Jurkat, Clone E6-1 (cell line): ENCODE data around the gene SLC40A1.

Source experiments
- DNase-seq: peaks from one replicate; pipeline ENCODE4 v3.0.0-alpha.2; 2011; ENCODE audit warnings: low read depth, low spot score
- H3K4me3 ChIP-seq: 2 replicates; pipeline ENCODE4 v1.5.1; 2011; ENCODE audit warnings: mild to moderate bottlenecking, low read length, control low read depth, moderate library complexity

The SLC40A1 gene

GRCh38 chr2:189548666-189549448 is 31.7 kb downstream of the SLC40A1 start:
- DNase-seq, result no peak
- no peak overlapping the region for H3K4me3 ChIP-seq

- no peak for DNase-seq
Observed at GRCh38 chr2:189545418-189545817, 35.2 kb downstream of the SLC40A1 start.

GRCh38 chr2:189544318-189545042 is 36.1 kb downstream of the SLC40A1 start:
- no peak overlapping the region for H3K4me3 ChIP-seq
- DNase-seq, result no peak

More at GRCh38 chr2:189545418-189545817, 35.2 kb downstream of the SLC40A1 start:
- H3K4me3 ChIP-seq, result no peak overlapping the region

DNA sequence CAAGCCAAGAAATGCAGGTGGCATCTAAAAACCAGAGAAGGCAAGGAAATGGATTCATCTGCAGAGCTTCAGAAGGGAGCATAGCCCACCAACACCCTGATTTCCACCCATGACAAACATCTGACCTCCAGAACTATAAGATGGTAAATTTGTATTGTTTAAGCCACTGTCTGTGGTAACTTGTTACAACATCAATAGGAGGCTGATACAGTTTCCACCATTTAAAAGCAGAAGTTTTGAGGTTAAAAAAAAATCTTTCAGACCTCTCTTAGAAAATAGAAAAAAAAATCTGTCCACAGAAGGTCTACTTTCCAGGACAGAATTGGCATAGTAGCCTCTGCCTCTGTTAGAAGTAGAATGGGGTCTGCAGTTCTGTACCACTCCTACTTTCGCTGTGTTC is 37.2 kb downstream of the SLC40A1 start:
- no peak overlapping the region for H3K4me3 ChIP-seq
- DNase-seq, result no peak

DNA sequence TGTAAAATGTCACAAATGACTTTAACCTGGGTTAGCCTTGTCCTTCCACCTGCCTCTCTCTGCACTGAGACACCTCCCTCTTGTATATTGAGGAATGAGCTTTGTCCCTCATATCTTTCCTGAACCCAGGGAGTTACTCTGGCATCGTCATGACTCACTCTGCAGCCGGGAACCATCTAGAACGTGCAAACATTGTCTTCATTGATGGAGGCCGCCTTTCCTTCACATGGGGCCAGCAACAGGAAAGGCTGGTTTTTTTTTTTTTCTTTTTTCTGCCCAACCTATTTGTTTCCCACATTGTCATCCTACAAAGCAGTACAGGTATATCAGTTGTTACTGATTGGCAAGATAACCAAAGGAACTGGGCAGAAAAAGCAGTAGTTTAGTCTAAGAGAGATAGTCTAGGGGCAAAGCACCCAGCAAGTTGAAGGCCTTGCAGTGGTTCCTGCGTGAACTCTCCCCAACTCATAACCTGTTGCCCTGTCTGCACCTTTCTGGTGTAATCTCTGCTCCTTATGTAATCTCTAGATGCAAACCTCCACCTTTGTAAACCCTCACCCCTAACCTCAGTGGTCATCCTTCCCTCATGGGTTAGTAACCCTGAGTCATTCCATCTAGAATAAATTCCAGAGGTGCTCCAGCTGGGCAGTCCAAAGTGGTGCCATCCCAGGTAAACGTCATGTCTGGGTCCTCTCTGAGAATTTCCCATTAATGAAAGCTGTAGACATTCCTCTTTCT is 38.3 kb downstream of the SLC40A1 start:
- no peak for DNase-seq
- no peak overlapping the region for H3K4me3 ChIP-seq

DNA sequence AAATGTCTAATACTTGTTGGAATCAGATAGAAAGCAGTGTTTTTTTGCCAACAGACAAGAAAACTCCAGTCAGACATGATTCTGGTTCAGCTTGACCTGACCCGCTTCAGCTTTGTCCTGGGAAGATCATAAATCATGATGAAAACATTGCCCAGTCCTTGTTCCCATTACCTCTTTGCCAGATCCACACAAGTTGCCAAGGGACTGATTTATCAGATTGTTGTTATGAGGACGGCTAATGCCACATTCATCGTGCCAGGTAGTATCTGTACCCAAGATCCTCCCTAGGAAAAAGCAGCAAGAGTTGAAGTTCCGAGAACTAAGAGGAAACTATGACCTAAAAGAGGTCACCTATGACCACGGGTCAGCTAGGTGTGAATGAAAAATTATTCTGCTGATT is 39.0 kb downstream of the SLC40A1 start:
- no peak for DNase-seq
- no peak overlapping the region for H3K4me3 ChIP-seq

DNA sequence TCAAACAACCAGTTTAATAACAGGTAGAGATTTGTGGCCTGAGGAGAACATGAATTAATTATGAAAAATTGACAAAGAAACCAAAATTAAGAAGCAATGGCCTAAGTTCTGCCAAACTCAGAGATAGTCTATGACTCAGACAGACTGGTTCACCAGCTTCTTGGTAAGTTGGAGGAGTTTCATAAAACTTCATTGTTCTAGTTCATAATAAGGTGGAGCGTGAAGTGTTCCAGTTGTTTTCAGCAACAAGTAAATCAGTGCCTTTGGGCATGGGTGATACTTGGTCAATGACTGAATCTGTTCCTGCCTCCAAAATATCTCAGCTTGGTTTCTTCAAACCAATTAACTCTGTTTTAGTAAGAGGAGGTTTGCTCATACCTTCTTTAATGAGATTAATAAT is 40.0 kb downstream of the SLC40A1 start:
- no peak for DNase-seq
- H3K4me3 ChIP-seq, result no peak overlapping the region

- no peak for DNase-seq
- H3K4me3 ChIP-seq, result no peak overlapping the region
Observed at GRCh38 chr2:189538402-189538801, 42.2 kb downstream of the SLC40A1 start.

DNA sequence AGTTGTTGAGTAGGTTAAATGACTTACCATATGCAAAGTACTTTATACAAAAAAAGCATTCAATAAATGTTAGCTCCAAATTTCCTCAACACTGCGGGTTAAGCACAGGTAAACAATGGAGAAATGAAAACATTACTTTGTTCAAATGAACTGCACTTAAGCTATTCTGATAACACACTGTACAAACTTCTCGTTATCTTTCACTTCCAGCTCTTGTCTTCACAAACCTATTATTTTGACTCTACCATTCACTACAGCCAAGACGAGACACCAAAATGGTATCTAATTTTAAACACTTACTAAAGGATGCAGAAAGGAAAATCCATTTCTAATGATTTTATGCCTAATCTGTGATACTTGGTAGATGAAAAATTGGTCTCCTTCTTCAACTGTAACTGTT is 43.8 kb downstream of the SLC40A1 start:
- H3K4me3 ChIP-seq, result no peak overlapping the region
- DNase-seq, result no peak

- no peak for DNase-seq
- H3K4me3 ChIP-seq, result no peak overlapping the region
Observed at GRCh38 chr2:189534854-189535832, 45.4 kb downstream of the SLC40A1 start.

DNA sequence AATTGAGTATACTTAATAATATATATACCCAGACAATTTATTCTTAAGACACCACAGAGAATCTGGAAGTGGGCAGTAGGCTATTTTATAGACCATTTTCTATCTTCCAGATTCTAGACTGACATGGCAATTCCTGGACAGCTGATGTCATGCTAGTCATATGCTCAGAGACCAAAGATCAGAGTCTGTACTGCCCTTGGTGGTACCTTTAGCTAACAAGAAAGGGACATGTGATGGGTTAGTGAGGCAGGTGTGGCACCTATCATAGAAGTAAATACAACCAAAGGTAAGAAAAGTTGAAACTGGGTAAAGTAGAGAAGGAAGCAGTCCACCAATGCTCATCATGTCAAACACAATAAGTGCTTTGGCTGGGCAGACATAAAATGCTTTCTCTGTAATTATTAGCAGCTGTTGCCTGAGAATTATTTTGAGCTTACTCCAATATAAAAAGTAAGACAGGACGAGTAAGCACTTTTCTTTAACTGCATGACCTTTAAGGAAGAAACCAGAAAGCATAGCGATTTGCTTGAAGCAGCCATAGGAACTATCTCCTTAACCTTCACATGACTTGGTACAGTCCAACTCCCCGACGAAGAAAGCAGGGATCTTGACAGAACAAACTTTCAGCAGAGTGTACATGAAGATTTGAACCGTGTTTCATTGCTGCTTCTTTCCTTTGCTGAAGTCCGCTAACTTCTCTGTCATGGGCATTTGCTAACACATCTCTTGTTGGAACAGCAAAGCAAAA is 47.1 kb downstream of the SLC40A1 start:
- no peak for DNase-seq
- H3K4me3 ChIP-seq, result no peak overlapping the region

DNA sequence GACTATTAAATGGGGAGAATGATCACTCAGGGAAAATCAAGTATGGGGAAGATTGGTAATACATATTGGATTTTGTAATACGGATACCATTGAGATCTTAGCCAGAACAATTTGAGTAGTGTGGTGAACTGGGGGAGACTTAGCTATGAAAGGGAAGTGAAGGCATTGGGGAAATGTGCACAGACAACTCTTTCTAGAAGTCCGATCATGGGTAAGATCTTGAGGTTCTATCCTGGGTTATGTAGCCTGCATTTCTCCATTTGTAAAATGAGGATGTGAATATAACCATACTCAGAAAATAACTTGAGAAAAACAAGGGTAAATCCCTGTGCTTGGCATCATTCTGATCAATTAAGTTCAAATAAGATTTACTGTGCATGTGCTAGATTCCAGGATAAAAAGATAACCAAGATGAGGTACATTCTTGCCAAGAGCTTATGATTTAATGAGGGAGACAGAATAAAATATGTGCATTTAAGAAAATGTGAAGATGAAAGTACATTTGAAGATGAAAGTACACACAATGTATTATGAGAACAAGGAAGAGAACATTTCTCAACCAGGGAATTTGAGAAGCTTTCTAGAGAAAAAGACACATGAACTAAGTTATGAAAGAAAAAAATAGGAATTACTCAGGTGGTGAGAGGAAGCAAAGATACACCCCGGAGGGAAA is 49.5 kb downstream of the SLC40A1 start:
- H3K4me3 ChIP-seq, result no peak overlapping the region
- DNase-seq, result no peak

- no peak overlapping the region for H3K4me3 ChIP-seq
- DNase-seq, result no peak
Observed at GRCh38 chr2:189528617-189529016, 52.0 kb downstream of the SLC40A1 start.

- DNase-seq, result no peak
- H3K4me3 ChIP-seq, result no peak overlapping the region
Observed at GRCh38 chr2:189527812-189528592, 52.6 kb downstream of the SLC40A1 start.

DNA sequence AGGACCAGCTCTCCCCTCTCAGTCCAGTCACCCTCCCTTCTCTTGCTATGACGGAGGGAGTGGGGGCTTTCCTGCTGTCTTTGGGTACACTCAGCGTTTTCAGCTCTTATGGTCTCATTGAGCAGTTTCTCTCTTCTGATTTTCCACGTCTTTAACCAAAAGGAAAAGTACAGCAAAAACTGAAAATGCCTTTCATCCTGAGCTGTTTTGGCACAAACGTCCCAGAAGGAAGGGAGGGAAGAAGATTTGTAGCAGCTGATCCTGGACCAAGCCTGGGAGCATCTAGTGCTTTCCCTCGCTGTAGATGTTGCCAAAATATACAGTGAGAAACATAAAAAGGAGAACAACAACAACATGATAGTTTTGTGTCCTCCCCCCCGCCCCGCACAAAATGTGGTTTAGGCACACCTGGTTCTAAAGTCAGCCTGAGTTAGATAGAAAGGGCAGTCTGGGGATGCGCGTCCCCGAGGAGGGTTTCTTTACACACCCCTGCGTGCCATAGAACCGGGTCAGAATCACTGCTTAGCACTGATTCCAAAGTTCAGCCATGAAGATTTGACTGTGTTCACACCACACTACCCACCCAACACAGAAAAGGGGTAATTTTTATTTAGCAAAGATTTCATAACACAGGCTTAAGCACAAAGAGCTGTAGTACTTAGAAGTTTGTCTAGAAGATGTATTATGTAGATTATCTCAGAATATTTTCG is 53.4 kb downstream of the SLC40A1 start:
- H3K4me3 ChIP-seq, result no peak overlapping the region
- no peak for DNase-seq

DNA sequence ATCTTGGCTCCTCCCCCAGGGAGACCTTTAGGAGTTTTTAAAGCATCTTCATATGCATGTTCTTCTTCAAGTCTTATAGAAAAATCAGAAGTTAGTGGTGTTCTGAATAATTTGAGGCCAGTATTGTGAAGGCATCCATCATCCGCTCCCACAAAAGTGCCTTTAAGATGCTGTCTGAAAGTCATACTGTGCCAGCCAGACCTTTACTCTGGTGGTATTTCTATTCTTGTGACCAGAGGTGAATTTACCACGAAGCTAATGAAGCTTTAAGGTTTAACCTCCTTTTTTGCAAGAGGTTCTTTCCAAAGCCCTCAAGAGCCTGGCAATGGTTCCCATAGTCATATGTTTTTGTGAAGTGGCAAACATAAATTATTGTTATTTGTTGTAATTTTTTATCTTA is 54.3 kb downstream of the SLC40A1 start:
- H3K4me3 ChIP-seq, result no peak overlapping the region
- DNase-seq, result no peak
